IPS DF 19.7 (cell line): ENCODE data around the gene RBMS1.

Experiments
- DNase-seq: peaks from one replicate; pipeline ENCODE4 v3.0.0-alpha.2; 2013; ENCODE audit warnings: low read depth, low spot score

Gene RBMS1

DNA sequence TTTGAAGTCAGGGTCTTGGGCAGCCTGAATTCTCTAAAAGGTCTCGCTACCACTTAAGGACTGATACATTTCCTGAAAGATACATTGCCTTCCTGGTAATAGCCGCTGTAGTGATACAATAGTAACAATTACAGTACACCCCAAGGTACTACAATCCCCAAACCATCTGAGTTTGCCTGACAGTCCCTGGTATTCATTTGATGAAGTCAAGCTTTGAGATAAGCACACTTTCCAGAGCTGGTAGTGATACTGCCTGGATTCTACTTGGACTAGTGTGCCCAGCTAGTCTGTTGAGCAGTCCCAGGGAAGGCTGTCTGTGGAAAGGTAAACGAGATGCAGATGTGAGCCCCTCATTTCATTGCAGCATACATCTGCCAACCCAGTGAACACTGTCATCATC is 269.1 kb downstream of the RBMS1 start:
- no peak for DNase-seq

DNA sequence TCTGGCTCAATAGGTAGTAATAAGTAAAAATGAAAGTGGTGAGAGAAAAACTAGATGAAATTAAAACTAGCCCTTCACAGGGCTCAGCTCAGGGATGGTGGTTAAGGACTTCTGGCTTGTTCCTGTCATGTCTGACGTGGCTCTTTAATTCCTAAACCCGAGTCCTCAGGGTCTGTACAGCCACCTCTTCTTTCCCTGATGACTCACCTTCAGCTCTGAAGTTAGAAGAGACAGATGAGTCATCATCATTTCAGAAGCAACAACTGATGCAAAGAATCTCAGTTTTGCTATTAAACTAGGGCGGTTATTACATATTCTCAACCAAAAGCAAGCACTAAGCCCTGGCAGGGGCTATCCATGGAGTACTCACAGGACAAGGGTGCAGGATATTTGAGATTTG is 269.5 kb downstream of the RBMS1 start:
- no peak for DNase-seq

DNA sequence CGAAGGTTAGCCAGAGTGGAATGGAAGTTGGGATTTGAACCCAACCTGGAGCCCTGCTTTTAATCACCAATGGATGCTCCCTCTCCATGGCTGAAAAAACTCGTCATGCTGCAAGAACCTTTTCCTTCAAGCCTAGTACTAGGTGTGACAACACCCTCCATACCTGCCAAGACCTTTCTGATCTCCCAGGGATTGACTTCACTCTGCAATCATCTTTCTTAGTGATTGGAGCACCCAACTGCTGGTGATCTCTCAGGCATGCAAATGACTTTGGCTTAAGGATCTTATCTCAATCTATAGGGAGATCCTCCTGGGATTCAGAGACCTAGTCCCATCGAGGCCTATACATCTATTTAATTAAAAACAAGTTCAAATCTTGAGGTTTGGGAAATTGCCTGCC is 270.0 kb downstream of the RBMS1 start:
- no peak for DNase-seq

DNA sequence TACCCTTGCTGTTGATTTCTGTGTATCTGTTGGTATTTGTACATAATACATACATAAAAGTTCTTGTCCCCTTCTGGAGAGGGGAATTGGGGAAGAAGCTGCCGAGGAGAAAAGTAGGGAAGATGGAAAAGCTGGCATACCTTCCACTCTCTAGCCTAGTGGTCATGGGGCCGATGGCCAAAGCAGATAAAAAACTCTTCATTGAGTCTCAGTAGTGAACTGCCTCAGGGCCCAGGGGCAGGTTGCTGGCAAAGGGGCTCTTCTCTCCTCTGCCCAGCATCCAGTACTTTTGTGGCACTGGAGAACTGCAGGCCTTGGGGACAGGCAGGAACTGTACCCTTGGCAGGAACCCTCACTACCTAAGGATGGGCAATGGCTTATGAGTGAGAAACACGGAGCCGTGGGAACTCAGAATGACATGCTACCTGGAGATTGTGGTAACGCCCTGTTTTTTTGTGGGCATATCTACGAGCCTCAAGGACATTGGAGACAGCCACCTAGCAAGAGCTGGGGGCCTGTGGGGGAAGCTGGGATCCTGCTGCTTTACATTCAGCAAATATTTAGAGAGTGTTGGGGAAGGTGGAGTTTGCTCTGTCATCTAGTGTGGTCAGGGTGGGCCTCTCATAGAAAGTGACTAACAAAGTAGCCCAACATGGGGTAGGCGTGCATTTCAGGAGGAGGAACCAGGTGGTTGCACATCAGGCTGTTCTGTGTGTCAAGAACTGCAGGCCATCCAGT is 270.9 kb downstream of the RBMS1 start:
- DNase-seq, result no peak
